Measurements from ENCODE around the gene TSNAXIP1. TPM values are rescaled to one million over a fixed set of nuclear protein-coding genes. Genes with fewer than 3 reads are reported as not detected.

Gene TSNAXIP1
- total and polyA plus RNA-seq, 9 of the 15 experiments (the other 6 are each of a cell fraction or from before 2014, with no cell fraction given): 0.03 to 0.24 (median 0.11) TPM; not detected in 4

DNA sequence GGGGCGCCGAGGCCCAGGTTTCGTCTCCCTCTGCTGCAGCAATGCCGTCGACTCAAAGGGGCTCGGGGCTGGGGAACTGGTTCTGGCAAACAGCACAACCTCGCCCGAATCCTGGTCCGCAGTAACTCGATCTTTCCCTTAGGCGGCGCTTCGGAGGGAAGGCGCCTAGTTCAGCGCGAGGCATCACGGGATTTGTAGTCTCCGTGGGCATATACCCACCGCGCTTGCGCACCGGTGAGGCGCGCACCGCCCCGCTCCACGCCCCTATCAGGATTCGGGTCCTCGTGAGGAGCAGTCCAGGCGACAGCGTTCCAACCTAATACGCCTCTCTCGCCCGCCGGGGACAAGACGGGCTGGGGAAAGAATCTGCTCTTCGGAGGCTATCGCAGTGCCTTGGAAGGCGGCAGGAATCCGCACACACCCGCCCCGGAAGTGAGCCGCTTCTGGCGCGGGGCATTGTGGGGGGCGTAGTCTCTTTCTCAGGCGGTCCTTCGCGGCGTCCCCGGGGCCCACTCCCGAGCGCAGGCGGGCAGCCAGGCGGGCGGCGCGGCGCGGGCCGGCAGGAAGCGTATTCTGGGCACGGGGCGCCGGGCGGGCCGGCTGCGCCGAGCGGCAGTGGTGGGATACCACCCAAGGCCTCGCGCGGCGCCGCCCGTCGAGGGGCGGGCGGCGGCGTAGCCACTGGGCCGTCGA, 35.3 kb downstream of the TSNAXIP1 start, which contains the start of gene THAP11 (continued):
- TF ChIP-seq, protein P1, sequence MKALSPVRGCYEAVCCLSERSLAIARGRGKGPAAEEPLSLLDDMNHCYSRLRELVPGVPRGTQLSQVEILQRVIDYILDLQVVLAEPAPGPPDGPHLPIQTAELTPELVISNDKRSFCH (CRISPR knock-in tag; IDR thresholded peaks at IDR 0.05): no peak
- TF ChIP-seq, protein P1 (tag; IDR thresholded peaks at IDR 0.05): peak; percentile 62; the same call in 1 of the 2 replicates
- TF ChIP-seq GTF2E2 (tag; IDR thresholded peaks at IDR 0.05): peak; percentile 57; the same call in 1 of the 2 replicates
- TF ChIP-seq, protein P2, sequence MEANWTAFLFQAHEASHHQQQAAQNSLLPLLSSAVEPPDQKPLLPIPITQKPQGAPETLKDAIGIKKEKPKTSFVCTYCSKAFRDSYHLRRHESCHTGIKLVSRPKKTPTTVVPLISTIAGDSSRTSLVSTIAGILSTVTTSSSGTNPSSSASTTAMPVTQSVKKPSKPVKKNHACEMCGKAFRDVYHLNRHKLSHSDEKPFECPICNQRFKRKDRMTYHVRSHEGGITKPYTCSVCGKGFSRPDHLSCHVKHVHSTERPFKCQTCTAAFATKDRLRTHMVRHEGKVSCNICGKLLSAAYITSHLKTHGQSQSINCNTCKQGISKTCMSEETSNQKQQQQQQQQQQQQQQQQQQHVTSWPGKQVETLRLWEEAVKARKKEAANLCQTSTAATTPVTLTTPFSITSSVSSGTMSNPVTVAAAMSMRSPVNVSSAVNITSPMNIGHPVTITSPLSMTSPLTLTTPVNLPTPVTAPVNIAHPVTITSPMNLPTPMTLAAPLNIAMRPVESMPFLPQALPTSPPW (CRISPR knock-in tag; IDR thresholded peaks at IDR 0.05): peak; percentile 66
- TF ChIP-seq SETDB1 (IDR thresholded peaks at IDR 0.05; ENCODE audit: low read length): no peak
- TF ChIP-seq PML (IDR thresholded peaks at IDR 0.05; ENCODE audit: low read length): peak; percentile 78
- peak; percentile 78 for TF ChIP-seq CXXC5 (CRISPR knock-in tag; IDR thresholded peaks at IDR 0.05)
- TF ChIP-seq SP2 (IDR thresholded peaks at IDR 0.05; ENCODE audit: extremely low read depth, low read depth, low read length, poor library complexity, severe bottlenecking): no peak
- TF ChIP-seq DNMT1 (IDR thresholded peaks at IDR 0.05): no peak
- TF ChIP-seq, protein P3, sequence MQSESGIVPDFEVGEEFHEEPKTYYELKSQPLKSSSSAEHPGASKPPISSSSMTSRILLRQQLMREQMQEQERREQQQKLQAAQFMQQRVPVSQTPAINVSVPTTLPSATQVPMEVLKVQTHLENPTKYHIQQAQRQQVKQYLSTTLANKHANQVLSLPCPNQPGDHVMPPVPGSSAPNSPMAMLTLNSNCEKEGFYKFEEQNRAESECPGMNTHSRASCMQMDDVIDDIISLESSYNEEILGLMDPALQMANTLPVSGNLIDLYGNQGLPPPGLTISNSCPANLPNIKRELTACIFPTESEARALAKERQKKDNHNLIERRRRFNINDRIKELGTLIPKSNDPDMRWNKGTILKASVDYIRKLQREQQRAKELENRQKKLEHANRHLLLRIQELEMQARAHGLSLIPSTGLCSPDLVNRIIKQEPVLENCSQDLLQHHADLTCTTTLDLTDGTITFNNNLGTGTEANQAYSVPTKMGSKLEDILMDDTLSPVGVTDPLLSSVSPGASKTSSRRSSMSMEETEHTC (IDR thresholded peaks at IDR 0.05): no peak
- no peak for TF ChIP-seq U2AF1 (optimal IDR thresholded peaks at IDR 0.05; ENCODE audit: low read depth, low read length)
- TF ChIP-seq RFX5 (IDR thresholded peaks at IDR 0.05; ENCODE audit: low read depth, low read length): no peak
- TF ChIP-seq, protein P4, sequence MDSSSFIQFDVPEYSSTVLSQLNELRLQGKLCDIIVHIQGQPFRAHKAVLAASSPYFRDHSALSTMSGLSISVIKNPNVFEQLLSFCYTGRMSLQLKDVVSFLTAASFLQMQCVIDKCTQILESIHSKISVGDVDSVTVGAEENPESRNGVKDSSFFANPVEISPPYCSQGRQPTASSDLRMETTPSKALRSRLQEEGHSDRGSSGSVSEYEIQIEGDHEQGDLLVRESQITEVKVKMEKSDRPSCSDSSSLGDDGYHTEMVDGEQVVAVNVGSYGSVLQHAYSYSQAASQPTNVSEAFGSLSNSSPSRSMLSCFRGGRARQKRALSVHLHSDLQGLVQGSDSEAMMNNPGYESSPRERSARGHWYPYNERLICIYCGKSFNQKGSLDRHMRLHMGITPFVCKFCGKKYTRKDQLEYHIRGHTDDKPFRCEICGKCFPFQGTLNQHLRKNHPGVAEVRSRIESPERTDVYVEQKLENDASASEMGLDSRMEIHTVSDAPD (CRISPR knock-in tag; IDR thresholded peaks at IDR 0.05): no peak
- no peak for TF ChIP-seq ZNF830 (CRISPR knock-in tag; IDR thresholded peaks at IDR 0.05)
- peak; percentile 94 for TF ChIP-seq HCFC1 (IDR thresholded peaks at IDR 0.05; ENCODE audit: low read depth, low read length)

Data from K562 (cell line).